ENCODE results near the gene ICAM1.

The ICAM1 gene

DNA sequence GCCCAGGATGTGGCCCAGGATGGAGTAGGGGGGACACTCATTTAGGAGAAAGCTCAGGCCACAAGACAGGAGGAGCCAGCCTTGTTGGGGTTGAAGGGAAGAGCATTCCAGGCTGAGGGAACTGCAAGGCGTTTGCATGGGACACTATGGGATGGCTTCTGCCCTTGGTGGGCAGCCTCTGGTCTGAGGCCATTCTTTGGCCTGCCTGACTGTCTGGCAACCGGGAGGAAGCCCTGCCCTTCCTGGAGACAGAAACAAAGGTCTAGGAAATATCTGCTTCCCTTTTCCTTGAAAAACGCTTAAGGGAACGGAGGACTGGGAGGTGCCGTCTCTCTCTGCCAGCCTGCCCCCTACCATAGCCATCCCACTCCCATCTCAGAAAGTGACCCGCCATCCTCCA, 2.8 kb upstream of the ICAM1 start:
- no peak for DNase-seq (ENCODE audit: low read depth)
- TF ChIP-seq, protein P1, sequence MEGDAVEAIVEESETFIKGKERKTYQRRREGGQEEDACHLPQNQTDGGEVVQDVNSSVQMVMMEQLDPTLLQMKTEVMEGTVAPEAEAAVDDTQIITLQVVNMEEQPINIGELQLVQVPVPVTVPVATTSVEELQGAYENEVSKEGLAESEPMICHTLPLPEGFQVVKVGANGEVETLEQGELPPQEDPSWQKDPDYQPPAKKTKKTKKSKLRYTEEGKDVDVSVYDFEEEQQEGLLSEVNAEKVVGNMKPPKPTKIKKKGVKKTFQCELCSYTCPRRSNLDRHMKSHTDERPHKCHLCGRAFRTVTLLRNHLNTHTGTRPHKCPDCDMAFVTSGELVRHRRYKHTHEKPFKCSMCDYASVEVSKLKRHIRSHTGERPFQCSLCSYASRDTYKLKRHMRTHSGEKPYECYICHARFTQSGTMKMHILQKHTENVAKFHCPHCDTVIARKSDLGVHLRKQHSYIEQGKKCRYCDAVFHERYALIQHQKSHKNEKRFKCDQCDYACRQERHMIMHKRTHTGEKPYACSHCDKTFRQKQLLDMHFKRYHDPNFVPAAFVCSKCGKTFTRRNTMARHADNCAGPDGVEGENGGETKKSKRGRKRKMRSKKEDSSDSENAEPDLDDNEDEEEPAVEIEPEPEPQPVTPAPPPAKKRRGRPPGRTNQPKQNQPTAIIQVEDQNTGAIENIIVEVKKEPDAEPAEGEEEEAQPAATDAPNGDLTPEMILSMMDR (conservative IDR thresholded peaks at IDR 0.05; ENCODE audit: low read depth, low read length) = no peak
- H3K4me3 ChIP-seq (ENCODE audit: low read depth, low read length) = no peak overlapping the region

DNA sequence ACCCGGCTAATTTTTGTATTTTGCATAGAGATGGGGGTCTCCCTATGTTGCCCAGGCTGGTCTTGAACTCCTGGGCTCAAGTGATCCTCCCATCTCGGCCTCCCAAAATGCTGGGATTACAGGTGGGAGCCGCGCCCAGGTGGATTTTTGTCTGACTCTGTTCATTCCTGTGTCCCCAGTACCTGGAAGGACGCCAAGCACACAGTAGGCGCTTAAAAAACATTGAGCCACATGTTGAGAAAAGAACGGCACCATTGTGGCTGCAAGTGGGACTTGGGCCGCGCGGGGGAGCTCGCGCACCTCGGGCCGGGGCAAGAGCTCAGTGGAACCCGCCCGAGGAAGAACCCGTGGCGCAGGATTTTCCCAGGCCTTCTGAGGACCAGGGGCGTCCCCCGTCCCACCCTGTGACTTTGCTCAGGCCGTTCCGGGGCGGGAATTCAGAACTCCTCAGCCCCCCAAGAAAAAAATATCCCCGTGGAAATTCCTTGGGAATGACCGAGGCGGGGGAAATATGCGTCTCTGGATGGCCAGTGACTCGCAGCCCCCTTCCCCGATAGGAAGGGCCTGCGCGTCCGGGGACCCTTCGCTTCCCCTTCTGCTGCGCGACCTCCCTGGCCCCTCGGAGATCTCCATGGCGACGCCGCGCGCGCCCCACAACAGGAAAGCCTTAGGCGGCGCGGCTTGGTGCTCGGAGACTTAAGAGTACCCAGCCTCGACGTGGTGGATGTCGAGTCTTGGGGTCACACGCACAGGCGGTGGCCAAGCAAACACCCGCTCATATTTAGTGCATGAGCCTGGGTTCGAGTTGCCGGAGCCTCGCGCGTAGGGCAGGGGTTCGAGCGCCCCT, 1.4 kb upstream of the ICAM1 start:
- TF ChIP-seq, protein P1 (conservative IDR thresholded peaks at IDR 0.05; ENCODE audit: low read depth, low read length) = peak; percentile 91
- peak overlapping the region; percentile 81 for H3K4me3 ChIP-seq (ENCODE audit: low read depth, low read length)
- peak; percentile 89 for DNase-seq (ENCODE audit: low read depth)

- peak overlapping the region; percentile 81 for H3K4me3 ChIP-seq (ENCODE audit: low read depth, low read length)
- peak; percentile 48 for DNase-seq (ENCODE audit: low read depth)
- TF ChIP-seq, protein P1 (conservative IDR thresholded peaks at IDR 0.05; ENCODE audit: low read depth, low read length) = no peak
These were observed 722 bp upstream of the ICAM1 start for GRCh38 chr19:10270180-10270615.

GRCh38 chr19:10271543-10272086, 695 bp downstream of the ICAM1 start:
- H3K4me3 ChIP-seq (ENCODE audit: low read depth, low read length) = peak overlapping the region; percentile 81
- TF ChIP-seq, protein P1 (conservative IDR thresholded peaks at IDR 0.05; ENCODE audit: low read depth, low read length) = no peak
- peak; percentile 65 for DNase-seq (ENCODE audit: low read depth)

GRCh38 chr19:10274589-10274988, 3.7 kb downstream of the ICAM1 start:
- TF ChIP-seq, protein P1 (conservative IDR thresholded peaks at IDR 0.05; ENCODE audit: low read depth, low read length) = no peak
- no peak overlapping the region for H3K4me3 ChIP-seq (ENCODE audit: low read depth, low read length)
- DNase-seq (ENCODE audit: low read depth) = no peak

DNA sequence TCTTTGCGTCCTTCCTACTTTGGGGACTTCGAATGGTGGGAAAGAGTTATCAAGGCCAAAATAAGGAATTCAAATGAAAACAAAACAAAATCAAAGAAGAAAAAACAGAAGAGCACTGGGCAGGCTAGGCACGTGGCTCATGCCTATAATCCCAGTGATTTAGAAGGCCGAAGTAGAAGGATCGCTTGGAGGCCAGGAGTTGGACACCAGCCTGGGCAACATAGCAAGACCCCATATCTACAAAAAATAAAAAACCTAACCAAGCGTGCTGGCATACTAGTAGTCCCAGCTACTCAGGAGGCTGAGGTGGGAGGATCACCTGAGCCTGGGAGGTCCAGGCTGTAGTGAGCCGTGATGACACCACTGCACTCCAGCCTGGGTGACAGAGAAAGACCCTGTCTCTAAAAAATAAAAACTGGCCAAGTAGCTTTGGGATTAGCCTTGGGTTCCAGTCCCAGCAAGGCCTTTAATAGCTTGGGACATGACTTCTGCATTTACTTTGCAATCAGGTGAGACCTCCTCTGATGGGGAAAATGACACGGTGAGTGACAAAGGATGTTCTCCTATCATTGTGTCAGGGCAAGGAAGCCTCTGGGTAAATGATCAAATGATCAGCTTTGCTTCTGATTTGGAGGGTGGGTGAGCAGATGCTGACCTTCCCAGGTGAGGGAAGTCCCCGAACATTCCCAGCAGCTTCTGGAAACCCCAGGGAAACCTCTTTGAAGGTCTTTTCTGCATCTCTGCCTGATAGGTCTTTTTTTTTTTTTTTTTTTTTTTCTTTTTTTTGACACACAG, 7.1 kb downstream of the ICAM1 start:
- TF ChIP-seq, protein P1 (conservative IDR thresholded peaks at IDR 0.05; ENCODE audit: low read depth, low read length) = no peak

More for the DNA sequence above, 7.1 kb downstream of the ICAM1 start:
- no peak for DNase-seq (ENCODE audit: low read depth)
- no peak overlapping the region for H3K4me3 ChIP-seq (ENCODE audit: low read depth, low read length)
